H9 (cell line): ENCODE measurements around the gene CFAP57. TPM values are rescaled to one million over a fixed set of nuclear protein-coding genes. Genes with fewer than 3 reads are reported as not detected.
A peak's percentile ranks its signal among the peaks of the same experiment; 100 is the strongest.

Experiments used
- DNase-seq: peaks from one replicate; pipeline ENCODE4 v3.0.0-alpha.2; 2017
- H2AFZ ChIP-seq: one replicate; pipeline ENCODE4 v1.6.1; 2013; ENCODE audit warnings: mild to moderate bottlenecking, low read length, control low read depth, moderate library complexity
- H2AK5ac ChIP-seq: 2 replicates; pipeline ENCODE4 v1.6.1; 2013; ENCODE audit warnings: low read length, control low read depth, mixed read lengths; ENCODE audit not compliant: insufficient read length
- H2BK120ac ChIP-seq: one replicate; pipeline ENCODE4 v1.6.1; 2013; ENCODE audit warnings: low read depth, mild to moderate bottlenecking, low read length, control low read depth, inconsistent platforms; ENCODE audit not compliant: poor library complexity, severe bottlenecking
- H2BK12ac ChIP-seq: 2 replicates; pipeline ENCODE4 v1.6.1; 2013; ENCODE audit warnings: low read length, control low read depth, mixed read lengths, low read depth; ENCODE audit not compliant: insufficient read length
- H2BK15ac ChIP-seq: 2 replicates; pipeline ENCODE4 v1.6.1; 2013; ENCODE audit warnings: low read depth, low read length, control low read depth
- H2BK20ac ChIP-seq: one replicate; pipeline ENCODE4 v1.6.1; 2013; ENCODE audit warnings: low read depth, mild to moderate bottlenecking, low read length, control low read depth, inconsistent platforms; ENCODE audit not compliant: poor library complexity, severe bottlenecking
- H2BK5ac ChIP-seq: 2 replicates; pipeline ENCODE4 v1.6.1; 2013; ENCODE audit warnings: low read length, control low read depth, mixed read lengths; ENCODE audit not compliant: insufficient read length
- H3K14ac ChIP-seq: 2 replicates; pipeline ENCODE4 v1.6.1; 2013; ENCODE audit warnings: low read length, control low read depth; ENCODE audit not compliant: insufficient read depth
- H3K18ac ChIP-seq: 2 replicates; pipeline ENCODE4 v1.6.1; 2013; ENCODE audit warnings: low read depth, mild to moderate bottlenecking, mixed read lengths, low read length, control low read depth; ENCODE audit not compliant: insufficient read length
- H3K23ac ChIP-seq: 2 replicates; pipeline ENCODE4 v1.6.1; 2013; ENCODE audit warnings: low read length, control low read depth, mixed read lengths, low read depth; ENCODE audit not compliant: insufficient read length
- H3K23me2 ChIP-seq: 2 replicates; pipeline ENCODE4 v1.6.1; 2013; ENCODE audit warnings: low read depth, mild to moderate bottlenecking, mixed read lengths, low read length, control low read depth; ENCODE audit not compliant: insufficient read length, poor library complexity, severe bottlenecking
- H3K27ac ChIP-seq: 2 replicates; pipeline ENCODE4 v1.5.1; 2013; ENCODE audit warnings: low read length, control low read depth, mixed read lengths, low read depth; ENCODE audit not compliant: insufficient read length
- H3K27me3 ChIP-seq: 2 replicates; pipeline ENCODE4 v1.6.1; 2013; ENCODE audit warnings: low read length, control low read depth, inconsistent platforms; ENCODE audit not compliant: insufficient read depth
- H3K4ac ChIP-seq: 2 replicates; pipeline ENCODE4 v1.6.1; 2013; ENCODE audit warnings: low read depth, mild to moderate bottlenecking, control low read depth, inconsistent platforms, low read length, moderate library complexity
- H3K4me1 ChIP-seq: 2 replicates; pipeline ENCODE4 v1.6.1; 2013; ENCODE audit warnings: low read length, control low read depth, inconsistent platforms; ENCODE audit not compliant: insufficient read depth
- H3K4me2 ChIP-seq: 2 replicates; pipeline ENCODE4 v1.6.1; 2013; ENCODE audit warnings: low read length, control low read depth, mixed read lengths; ENCODE audit not compliant: insufficient read length, insufficient read depth
- H3K56ac ChIP-seq: 2 replicates; pipeline ENCODE4 v1.6.1; 2013; ENCODE audit warnings: low read depth, mild to moderate bottlenecking, mixed read lengths, low read length, control low read depth; ENCODE audit not compliant: insufficient read length
- H3K79me1 ChIP-seq: 2 replicates; pipeline ENCODE4 v1.6.1; 2013; ENCODE audit warnings: low read depth, mild to moderate bottlenecking, moderate library complexity, low read length, control low read depth, inconsistent platforms; ENCODE audit not compliant: insufficient read depth, poor library complexity, severe bottlenecking
- H3K79me2 ChIP-seq: 2 replicates; pipeline ENCODE4 v1.6.1; 2013; ENCODE audit warnings: low read length, control low read depth, inconsistent platforms; ENCODE audit not compliant: insufficient read depth
- H3K9ac ChIP-seq: 2 replicates; pipeline ENCODE4 v1.6.1; 2013; ENCODE audit warnings: low read length, control low read depth, mixed read lengths; ENCODE audit not compliant: insufficient read length; ENCODE audit errors: extremely low read depth
- H3K9me3 ChIP-seq: one replicate; pipeline ENCODE4 v1.6.1; 2013; ENCODE audit warnings: low read depth, low read length, inconsistent platforms; ENCODE audit not compliant: control insufficient read depth
- H3T11ph ChIP-seq: one replicate; pipeline ENCODE4 v1.6.1; 2013; ENCODE audit warnings: mild to moderate bottlenecking, low read length, control low read depth, inconsistent platforms
- H4K20me1 ChIP-seq: one replicate; pipeline ENCODE4 v1.6.1; 2013; ENCODE audit not compliant: control insufficient read depth, insufficient read length, insufficient read depth
- H4K5ac ChIP-seq: 2 replicates; pipeline ENCODE4 v1.6.1; 2013; ENCODE audit warnings: low read depth, mild to moderate bottlenecking, mixed read lengths, low read length, control low read depth; ENCODE audit not compliant: insufficient read length
- H4K8ac ChIP-seq: replicated peaks from 2 replicates; pipeline ENCODE4 v1.6.1; 2013; ENCODE audit warnings: low read length, control low read depth, mixed read lengths, low read depth; ENCODE audit not compliant: insufficient read length
- H4K91ac ChIP-seq: 2 replicates; pipeline ENCODE4 v1.6.1; 2013; ENCODE audit warnings: low read depth, mild to moderate bottlenecking, moderate library complexity, mixed read lengths, low read length, control low read depth; ENCODE audit not compliant: insufficient read length
- H3K27ac Mint-ChIP-seq, 3 experiments: 2 replicates in 2 of 3; 3 replicates in 1 of 3; pipeline ENCODE4 v1.8.0; 2020 to 2021; ENCODE audit warnings: mixed read lengths in 3 of 3, mild to moderate bottlenecking in 1 of 3, moderate library complexity in 1 of 3
- H3K27me3 Mint-ChIP-seq: 2 replicates; pipeline ENCODE4 v1.8.0; 2021; ENCODE audit warnings: low read depth, mild to moderate bottlenecking, moderate library complexity, mixed read lengths
- H3K36me3 Mint-ChIP-seq, 3 experiments: 2 replicates in 2 of 3; 3 replicates in 1 of 3; pipeline ENCODE4 v1.8.0; 2020 to 2021; ENCODE audit warnings: low read depth in 3 of 3, mixed read lengths in 3 of 3; ENCODE audit not compliant: insufficient read depth in 1 of 3
- H3K4me1 Mint-ChIP-seq, 2 experiments: 2 replicates each; pipeline ENCODE4 v1.8.0; 2020; ENCODE audit warnings: mixed read lengths in 2 of 2
- H3K4me3 Mint-ChIP-seq, 2 experiments: 2 replicates in 1 of 2; 3 replicates in 1 of 2; pipeline ENCODE4 v1.8.0; 2020 to 2021; ENCODE audit warnings: mild to moderate bottlenecking in 2 of 2, mixed read lengths in 2 of 2, moderate library complexity in 1 of 2
- H3K9me3 Mint-ChIP-seq, 2 experiments: 2 replicates in 1 of 2; 3 replicates in 1 of 2; pipeline ENCODE4 v1.8.0; 2020; ENCODE audit warnings: mild to moderate bottlenecking in 2 of 2, mixed read lengths in 2 of 2, moderate library complexity in 1 of 2
- WGBS: extraction: QIAGEN DNeasy Blood & Tissue Kit; methylation state at CpG from one replicate; pipeline ENCODE4 v1.1.7; 2013; ENCODE audit warnings: missing lambda C conversion rate, low lambda C conversion rate, mixed read lengths; ENCODE audit not compliant: insufficient read length; ENCODE audit errors: extremely low coverage; 5-methylcytosine and 5-hydroxymethylcytosine counted together
- total RNA-seq: library from RNA; stranded (reverse); gene quantifications from 2 replicates; pipeline ENCODE4 v1.2.1, GENCODE V29; 2021
- TF ChIP-seq, protein P1 (sequence below): fragments of 200-600 bp; sonication (generic); conservative IDR thresholded peaks from 3 replicates; pipeline ENCODE4 v1.8.0; 2021; ENCODE audit warnings: antibody characterized with exemption, mild to moderate bottlenecking

The CFAP57 gene
- total RNA-seq, 1 experiment from 2014 or later = 0.33 TPM

DNA sequence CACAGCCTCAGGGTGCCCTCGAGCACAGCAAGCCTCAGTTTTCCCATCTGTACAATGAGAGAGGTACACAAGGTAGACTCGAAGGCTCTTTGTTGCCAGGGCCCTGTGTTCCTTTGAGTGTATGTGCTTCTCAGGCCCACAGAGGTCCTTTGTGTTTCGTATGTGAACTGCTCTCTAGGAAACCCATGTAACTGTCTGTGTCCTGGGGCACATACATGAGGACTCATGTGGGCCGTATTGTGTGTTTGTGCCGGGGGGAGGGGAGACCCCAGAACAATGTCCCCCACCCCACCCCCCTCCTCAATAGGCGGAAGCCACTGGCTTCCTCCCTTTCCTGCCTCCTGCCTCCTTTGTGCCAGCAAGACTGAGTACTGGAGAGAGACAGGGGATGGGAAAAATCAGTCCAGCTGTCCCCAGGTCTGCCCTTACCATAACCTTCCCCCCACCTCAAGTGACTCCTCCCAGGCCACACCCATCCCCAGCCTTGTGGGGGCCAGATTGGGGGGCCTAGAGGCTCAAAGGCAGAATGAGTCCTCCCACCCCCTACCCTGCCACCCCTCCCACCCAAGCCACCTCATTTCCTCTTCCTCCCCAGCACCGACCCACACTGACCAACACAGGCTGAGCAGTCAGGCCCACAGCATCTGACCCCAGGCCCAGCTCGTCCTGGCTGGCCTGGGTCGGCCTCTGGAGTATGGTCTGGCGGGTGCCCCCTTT lies 128.4 kb downstream of the CFAP57 start, which contains the start of gene TIE1:
Gene TIE1, plus strand, starts transcription at position 605 of the 717 bp plus-strand sequence. Its CDS starts 90 bp downstream, at position 695.
- DNase-seq = no peak
- no peaks in the 10 kb centered on the region for H3K79me1 ChIP-seq
- no peak within 1 kb of the TSS for H2BK20ac ChIP-seq
- H2BK15ac ChIP-seq = no peak within 1 kb of the TSS; the same call in 1 of the 2 replicates
- no peak within 1 kb of the TSS for H2AFZ ChIP-seq
- no peak within 1 kb of the TSS for H4K91ac ChIP-seq
- no peak within 1 kb of the TSS for H3K4me2 ChIP-seq
- no peak within 1 kb of the TSS for H2BK5ac ChIP-seq
- TF ChIP-seq, protein P1, sequence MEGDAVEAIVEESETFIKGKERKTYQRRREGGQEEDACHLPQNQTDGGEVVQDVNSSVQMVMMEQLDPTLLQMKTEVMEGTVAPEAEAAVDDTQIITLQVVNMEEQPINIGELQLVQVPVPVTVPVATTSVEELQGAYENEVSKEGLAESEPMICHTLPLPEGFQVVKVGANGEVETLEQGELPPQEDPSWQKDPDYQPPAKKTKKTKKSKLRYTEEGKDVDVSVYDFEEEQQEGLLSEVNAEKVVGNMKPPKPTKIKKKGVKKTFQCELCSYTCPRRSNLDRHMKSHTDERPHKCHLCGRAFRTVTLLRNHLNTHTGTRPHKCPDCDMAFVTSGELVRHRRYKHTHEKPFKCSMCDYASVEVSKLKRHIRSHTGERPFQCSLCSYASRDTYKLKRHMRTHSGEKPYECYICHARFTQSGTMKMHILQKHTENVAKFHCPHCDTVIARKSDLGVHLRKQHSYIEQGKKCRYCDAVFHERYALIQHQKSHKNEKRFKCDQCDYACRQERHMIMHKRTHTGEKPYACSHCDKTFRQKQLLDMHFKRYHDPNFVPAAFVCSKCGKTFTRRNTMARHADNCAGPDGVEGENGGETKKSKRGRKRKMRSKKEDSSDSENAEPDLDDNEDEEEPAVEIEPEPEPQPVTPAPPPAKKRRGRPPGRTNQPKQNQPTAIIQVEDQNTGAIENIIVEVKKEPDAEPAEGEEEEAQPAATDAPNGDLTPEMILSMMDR = no peak
- H3K23ac ChIP-seq = no peak within 1 kb of the TSS
- H2AK5ac ChIP-seq = no peak within 1 kb of the TSS
- no peak within 1 kb of the TSS for H2BK12ac ChIP-seq
- no peak within 1 kb of the TSS for H3K9ac ChIP-seq
- no peaks in the 10 kb centered on the region for H3K79me2 ChIP-seq
- no peak within 1 kb of the TSS for H3K56ac ChIP-seq
- H3K36me3 Mint-ChIP-seq = no peaks in the 10 kb centered on the region
- no peak within 1 kb of the TSS for H3K4ac ChIP-seq
- H3K27me3 Mint-ChIP-seq = peaks cover 4% of the 10 kb centered on the region
- no peaks in the 10 kb centered on the region; the same call in 1 of the 2 replicates for H3K4me1 ChIP-seq
- H3K4me1 Mint-ChIP-seq = peaks cover 39 to 56% of the 10 kb centered on the region in 2 experiments
- H3K27ac ChIP-seq = no peak within 1 kb of the TSS
- H3K27ac Mint-ChIP-seq = peak within 1 kb of the TSS in 1 of 3 experiments; percentile 66; a peak in 2 of 7 replicates
- H3K14ac ChIP-seq = no peak within 1 kb of the TSS; the same call in 1 of the 2 replicates
- no peak within 1 kb of the TSS; a peak in 1 of 5 replicates for H3K4me3 Mint-ChIP-seq
- no peaks in the 10 kb centered on the region for H3K27me3 ChIP-seq
- H2BK120ac ChIP-seq = no peak within 1 kb of the TSS
- H4K5ac ChIP-seq = no peak within 1 kb of the TSS
- H3K9me3 Mint-ChIP-seq = no peaks in the 10 kb centered on the region
- no peaks in the 10 kb centered on the region for H3K9me3 ChIP-seq
- no peak within 1 kb of the TSS for H3T11ph ChIP-seq
- H4K20me1 ChIP-seq = no peaks in the 10 kb centered on the region
- no CpG with 5 or more reads among the region's 10 CpGs for WGBS
- peak within 1 kb of the TSS; percentile 7 for H3K18ac ChIP-seq
- no peak within 1 kb of the TSS for H4K8ac ChIP-seq
- H3K23me2 ChIP-seq = no peaks in the 10 kb centered on the region
